Lower leg skin (tissue), 4 donors: ENCODE measurements around the gene CCDC149. TPM values are rescaled to one million over a fixed set of nuclear protein-coding genes. Genes with fewer than 3 reads are reported as not detected.

ENCODE experiments used
- DNase-seq, 2 donors: peaks; one replicate each; pipeline ENCODE4 v3.0.0-alpha.2; 2019; ENCODE audit warnings: low spot score in 2 of 2
- H3K4me3 ChIP-seq: fragments of 200-600 bp; sonication (generic); 2 replicates; pipeline ENCODE4 v1.5.1; 2017; ENCODE audit warnings: mild to moderate bottlenecking, low read depth; ENCODE audit not compliant: poor library complexity, severe bottlenecking
- POLR2A ChIP-seq, 2 donors: fragments of 450-650 bp; IDR thresholded peaks; one replicate each; pipeline ENCODE4 v1.6.1; 2016 to 2017; ENCODE audit warnings: antibody characterized with exemption in 2 of 2, mild to moderate bottlenecking in 1 of 2, moderate library complexity in 1 of 2
- WGBS, 2 donors: methylation state at CpG; one replicate each; pipeline ENCODE4 v1.1.5; 2018; 5-methylcytosine and 5-hydroxymethylcytosine counted together
- intact Hi-C: fragments of 100-400 bp; cut with DNase I; formaldehyde crosslinking; loops from one replicate; pipeline ENCODE4 v1.15.0; 2023; ENCODE audit warnings: low total_unique reads
- total RNA-seq, 4 donors: library from RNA; depleted of rRNA; stranded (reverse); fragments of >200 nt; gene quantifications; one replicate each; pipeline ENCODE4 v1.1.0, GENCODE V29; 2016
- TF ChIP-seq, protein P1 (sequence below), 3 donors: fragments of 450-650 bp; IDR thresholded peaks; one replicate each; pipeline ENCODE4 v1.5.1; 2016; ENCODE audit warnings: antibody characterized with exemption in 3 of 3, mild to moderate bottlenecking in 3 of 3, moderate library complexity in 2 of 3

The CCDC149 gene
- 10 to 100 TPM in 2 of 4 donors, 1 to 10 TPM in 2; 6.2 to 12.5 (median 11.2) TPM for total RNA-seq

DNA sequence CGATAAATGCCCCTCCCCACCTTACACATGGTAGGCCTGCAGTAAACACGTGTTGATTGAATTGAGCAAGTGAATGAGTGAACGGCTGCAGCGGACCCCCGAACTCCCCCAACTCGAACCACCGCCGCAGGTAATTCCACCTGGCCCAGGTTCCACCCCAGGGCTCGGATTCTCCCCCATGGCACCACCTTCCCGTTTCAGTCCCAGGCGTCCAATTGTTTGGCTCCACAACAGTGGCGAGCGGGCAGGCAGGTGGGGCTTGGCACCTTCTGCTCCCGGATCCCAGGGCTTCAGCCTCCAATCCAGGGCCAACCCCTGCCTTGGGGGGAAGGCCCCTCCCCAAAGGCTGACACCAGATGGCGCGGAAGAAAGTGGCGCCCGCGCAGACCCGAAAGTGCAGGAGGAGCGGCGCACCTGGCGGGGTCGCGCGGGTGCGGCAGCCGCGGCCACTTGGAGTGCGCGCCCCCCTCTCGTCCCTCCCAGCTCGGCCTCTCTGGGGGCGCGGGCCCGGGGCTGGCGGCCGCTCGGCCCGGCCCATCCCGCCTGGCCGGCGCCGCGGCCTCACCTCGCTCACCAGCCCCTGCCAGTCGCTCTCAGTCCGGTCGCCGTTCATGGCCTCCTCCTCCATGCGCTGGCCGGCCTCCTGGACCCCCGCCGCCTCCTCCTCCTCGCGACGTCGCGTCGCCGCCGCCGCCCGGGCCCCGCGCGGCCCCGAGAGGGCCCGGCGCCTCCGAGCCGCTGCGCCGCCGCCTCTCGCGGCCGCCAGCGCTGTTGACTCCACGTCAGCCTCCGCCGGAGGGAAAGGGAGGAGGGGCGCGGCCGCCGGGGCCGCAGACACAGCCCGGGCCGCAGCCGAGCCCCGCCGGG, at the start of gene CCDC149:
Gene CCDC149, minus strand, starts transcription at position 791 of the 867 bp plus-strand sequence. Its CDS starts 178 bp downstream, at position 613.
- intact Hi-C loops, result no loop called here
- H3K4me3 ChIP-seq, result peak within 1 kb of the TSS; percentile 61
- TF ChIP-seq POLR2A (IDR thresholded peaks at IDR 0.05), result no peak
- TF ChIP-seq, protein P1, sequence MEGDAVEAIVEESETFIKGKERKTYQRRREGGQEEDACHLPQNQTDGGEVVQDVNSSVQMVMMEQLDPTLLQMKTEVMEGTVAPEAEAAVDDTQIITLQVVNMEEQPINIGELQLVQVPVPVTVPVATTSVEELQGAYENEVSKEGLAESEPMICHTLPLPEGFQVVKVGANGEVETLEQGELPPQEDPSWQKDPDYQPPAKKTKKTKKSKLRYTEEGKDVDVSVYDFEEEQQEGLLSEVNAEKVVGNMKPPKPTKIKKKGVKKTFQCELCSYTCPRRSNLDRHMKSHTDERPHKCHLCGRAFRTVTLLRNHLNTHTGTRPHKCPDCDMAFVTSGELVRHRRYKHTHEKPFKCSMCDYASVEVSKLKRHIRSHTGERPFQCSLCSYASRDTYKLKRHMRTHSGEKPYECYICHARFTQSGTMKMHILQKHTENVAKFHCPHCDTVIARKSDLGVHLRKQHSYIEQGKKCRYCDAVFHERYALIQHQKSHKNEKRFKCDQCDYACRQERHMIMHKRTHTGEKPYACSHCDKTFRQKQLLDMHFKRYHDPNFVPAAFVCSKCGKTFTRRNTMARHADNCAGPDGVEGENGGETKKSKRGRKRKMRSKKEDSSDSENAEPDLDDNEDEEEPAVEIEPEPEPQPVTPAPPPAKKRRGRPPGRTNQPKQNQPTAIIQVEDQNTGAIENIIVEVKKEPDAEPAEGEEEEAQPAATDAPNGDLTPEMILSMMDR (IDR thresholded peaks at IDR 0.05), result no peak
- peak in 1 of 2 donors; percentile 89 for DNase-seq
- 4% methylated on average over 47 to 56 of the region's 92 CpGs for WGBS, 2 donors

DNA sequence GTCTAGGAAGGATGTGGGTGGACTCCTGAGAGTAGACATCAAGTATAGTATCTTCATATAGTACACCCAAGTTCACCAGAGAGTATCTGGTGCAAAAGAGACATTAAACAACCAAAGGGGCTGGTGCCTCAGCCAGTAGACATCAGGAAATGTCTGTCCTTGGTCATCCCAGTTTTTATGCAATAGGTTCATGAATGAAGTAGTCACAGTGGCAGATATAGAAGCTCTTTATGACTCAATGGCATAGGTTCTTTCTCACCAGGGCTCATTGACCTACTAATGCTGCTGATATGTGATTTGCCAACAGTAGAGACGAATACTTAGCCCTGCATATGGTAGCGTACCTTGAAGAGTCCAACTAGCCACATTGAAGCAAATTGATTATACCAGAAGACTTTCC, 45.0 kb upstream of the CCDC149 start:
- H3K4me3 ChIP-seq, result no peak overlapping the region
- TF ChIP-seq, protein P1 (IDR thresholded peaks at IDR 0.05), result no peak
- no peak for TF ChIP-seq POLR2A (IDR thresholded peaks at IDR 0.05)
- 68 to 85% methylated on average over 2 of the region's 2 CpGs for WGBS, 2 donors
- no peak for DNase-seq
- intact Hi-C loops, result no loop called here

DNA sequence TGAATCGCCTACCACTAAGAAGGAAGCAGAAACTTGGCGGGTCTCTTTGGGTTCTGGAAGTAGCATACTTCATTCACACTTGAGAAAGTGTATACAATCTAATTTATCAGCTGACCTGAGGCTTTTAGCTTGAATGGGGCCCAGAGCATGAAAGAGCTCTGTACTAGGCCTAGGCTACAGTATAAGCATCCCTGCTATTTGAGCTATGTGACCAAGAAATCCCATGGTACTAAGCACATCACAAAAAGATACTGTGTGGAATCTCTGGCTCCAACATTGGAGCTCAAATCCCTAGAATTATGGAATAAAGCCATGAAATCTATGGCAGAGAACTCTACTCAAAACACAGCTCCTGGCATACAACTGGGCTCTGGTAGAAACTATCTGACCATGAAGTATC, 43.9 kb upstream of the CCDC149 start:
- no peak overlapping the region for H3K4me3 ChIP-seq
- no peak for DNase-seq
- 88 to 92% methylated on average over 2 of the region's 2 CpGs for WGBS, 2 donors

DNA sequence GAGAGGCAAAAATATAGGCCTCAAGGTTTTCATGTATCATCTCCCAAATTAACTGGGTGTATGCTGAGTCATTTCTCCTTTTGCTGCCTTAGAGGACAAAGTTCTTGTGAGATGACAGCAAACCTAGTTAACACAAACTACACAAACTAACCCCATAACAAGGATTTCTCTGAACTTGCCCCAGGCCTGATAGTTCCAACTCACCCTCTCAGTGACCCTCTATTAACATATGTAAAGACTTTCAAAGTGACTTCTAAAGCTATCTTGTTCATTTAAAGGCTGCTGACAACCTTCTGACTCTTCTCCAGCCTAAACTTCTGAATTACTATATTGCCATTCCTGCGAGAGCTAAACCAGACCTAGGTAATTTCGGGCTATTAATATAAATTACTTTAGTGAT, 43.2 kb upstream of the CCDC149 start:
- TF ChIP-seq, protein P1 (IDR thresholded peaks at IDR 0.05), result no peak
- no peak for TF ChIP-seq POLR2A (IDR thresholded peaks at IDR 0.05)
- H3K4me3 ChIP-seq, result no peak overlapping the region
- DNase-seq, result no peak
- WGBS, 2 donors, result 96 to 98% methylated on average over 2 of the region's 2 CpGs
- intact Hi-C loops, result no loop called here

More for the DNA sequence above, 43.9 kb upstream of the CCDC149 start:
- intact Hi-C loops, result no loop called here
- no peak for TF ChIP-seq POLR2A (IDR thresholded peaks at IDR 0.05)

DNA sequence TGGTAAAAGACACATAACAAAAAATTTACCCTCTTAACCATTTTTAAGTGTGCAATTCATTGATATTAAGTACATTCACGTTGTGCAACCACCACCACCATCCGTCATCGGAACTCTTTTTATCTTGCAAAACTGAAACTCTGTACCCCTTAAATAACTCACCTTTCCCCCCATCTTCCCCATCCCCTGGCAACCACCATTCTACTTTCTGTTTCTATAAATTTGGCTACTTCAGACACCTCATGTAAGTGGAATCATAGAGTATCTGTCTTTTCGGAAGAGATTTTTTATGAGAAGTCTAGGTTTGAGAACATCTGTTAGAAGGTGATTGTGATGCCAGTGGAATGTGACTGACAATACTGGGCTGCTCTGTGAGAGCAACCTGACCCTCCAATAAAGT, 39.8 kb upstream of the CCDC149 start:
- intact Hi-C loops, result no loop called here
- TF ChIP-seq POLR2A (IDR thresholded peaks at IDR 0.05), result no peak
- TF ChIP-seq, protein P1 (IDR thresholded peaks at IDR 0.05), result no peak
- WGBS, 2 donors, result 73 to 74% methylated on average over 4 of the region's 4 CpGs
- no peak for DNase-seq
- no peak overlapping the region for H3K4me3 ChIP-seq

DNA sequence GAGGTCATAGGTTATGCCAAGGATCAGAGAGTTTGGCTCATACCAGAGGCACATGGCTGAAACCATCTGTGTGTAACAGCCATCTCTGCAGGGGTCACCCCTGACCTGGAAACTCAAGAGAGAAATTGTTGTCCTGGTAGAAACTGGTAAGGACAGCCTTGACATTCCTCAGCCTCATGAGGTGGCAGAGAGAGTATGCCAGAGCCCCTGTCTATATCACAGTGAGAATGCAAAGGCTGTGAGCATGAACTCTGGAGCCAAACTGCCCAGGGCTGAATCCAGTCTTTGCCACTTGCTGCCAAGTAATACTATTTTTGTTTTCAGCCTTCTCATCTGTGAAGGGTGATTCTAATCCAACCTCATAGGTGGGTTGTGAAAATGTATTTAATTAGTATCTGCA, 37.1 kb upstream of the CCDC149 start:
- no peak for TF ChIP-seq POLR2A (IDR thresholded peaks at IDR 0.05)
- no peak for DNase-seq

DNA sequence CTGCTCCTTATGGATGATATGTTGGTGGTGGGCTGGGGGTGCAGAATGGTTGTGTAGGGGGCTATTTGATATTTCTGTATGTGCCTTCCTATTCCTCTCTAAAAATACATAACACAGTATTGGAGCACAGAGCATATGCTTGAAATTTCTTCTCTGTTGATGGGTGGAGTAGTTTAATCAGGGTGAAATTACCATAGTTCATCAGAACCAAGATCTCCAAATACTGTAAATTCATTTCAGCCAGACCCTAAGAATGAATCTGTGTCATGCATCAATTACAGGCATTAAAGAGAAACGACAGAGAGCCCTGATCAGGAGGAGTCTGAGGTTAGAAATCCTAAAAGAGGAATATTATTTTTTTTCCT, 25.1 kb upstream of the CCDC149 start:
- DNase-seq, result no peak
- 53 to 70% methylated on average over 1 of the region's 1 CpG for WGBS, 2 donors
- no peak for TF ChIP-seq POLR2A (IDR thresholded peaks at IDR 0.05)
- TF ChIP-seq, protein P1 (IDR thresholded peaks at IDR 0.05), result no peak
- no peak overlapping the region for H3K4me3 ChIP-seq
- intact Hi-C loops, result no loop called here

More for the DNA sequence above, 37.1 kb upstream of the CCDC149 start:
- H3K4me3 ChIP-seq, result no peak overlapping the region
- intact Hi-C loops, result no loop called here
